Left colon (tissue), 2 donors: ENCODE results near the gene TMCO4. TPM values are rescaled to one million over a fixed set of nuclear protein-coding genes. Genes with fewer than 3 reads are reported as not detected.
"Not testable (repeated sequence)": the region's sequence is repeated elsewhere in the genome, so short reads cannot be mapped to it uniquely, and the experiment has no call there.

Source experiments
- ATAC-seq: fragments of 200-7000 bp; cut with Tn5 transposase; one replicate; pipeline ENCODE4 v1.9.1; 2020; ENCODE audit warnings: mild to moderate bottlenecking, moderate library complexity
- DNase-seq, 2 donors: peaks; one replicate each; pipeline ENCODE4 v3.0.0-alpha.2; 2020
- intact Hi-C, 2 donors: fragments of 100-400 bp; cut with DNase I in 1 of 2; cut with micrococcal nuclease in 1 of 2; formaldehyde crosslinking; loops; one replicate each; pipeline versions ENCODE4 v1.11.2 to v1.14.0; 2022; cut with DNase I, micrococcal nuclease
- total RNA-seq, 2 donors: library from RNA; stranded (reverse); fragmentation: NEBNext Ultra II Directional; extraction: Animal tissue kit (Norgen Biotek cat#: 25700); gene quantifications; one replicate each; pipeline ENCODE4 v1.2.1, GENCODE V29; 2021
- donor health status: DM: no; HTN: no; CAD: no.
- donor health status: DM: yes; HTN: yes; CAD: no.

The TMCO4 gene
- total RNA-seq, 2 donors from 2014 or later: 28.9 to 31.1 TPM

DNA sequence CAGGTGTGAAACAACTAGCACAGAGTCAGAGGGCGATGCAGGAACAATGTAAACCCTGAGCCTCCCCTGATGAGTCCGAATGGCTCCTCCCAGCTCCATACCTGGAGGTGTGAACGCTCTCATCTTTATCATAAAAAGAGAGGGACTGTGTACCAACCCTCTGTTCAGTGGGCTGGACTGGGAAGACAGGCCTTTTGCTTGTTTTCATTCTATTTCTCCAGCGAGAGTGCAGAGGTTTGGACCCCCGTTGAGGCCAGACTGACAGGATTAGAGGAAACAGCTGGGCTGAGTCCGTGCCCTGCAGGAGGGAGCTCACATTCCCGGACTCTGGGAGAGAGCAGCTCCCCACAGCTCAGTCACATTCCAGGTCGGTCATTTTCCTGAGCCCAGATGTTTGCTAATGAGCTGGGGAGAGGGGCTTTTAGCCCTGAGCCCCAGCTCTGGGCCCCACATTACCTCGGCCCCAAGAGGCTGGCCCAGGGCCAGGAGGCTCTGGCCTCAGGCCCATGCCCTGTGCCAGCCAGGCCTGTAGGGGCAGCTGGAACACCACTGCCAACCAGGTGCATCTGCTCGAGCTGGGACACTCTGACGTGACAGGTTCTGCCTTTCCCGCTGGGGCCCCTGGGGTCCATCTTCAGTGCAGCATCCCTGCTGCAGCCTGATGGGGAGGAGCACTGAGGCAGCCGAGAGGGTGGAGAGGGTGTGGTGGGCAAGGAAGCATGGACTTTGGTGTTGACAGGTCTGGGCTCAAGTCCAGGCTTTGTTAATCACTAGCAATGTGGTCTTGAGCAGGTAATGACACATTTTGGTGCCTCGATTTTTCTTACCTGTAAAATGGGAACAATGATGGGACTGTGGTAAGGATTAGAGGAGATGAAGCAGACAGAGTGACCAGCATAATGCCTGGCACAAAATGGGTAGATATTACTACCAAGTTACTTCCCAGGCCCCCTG is 159.1 kb downstream of the TMCO4 start:
- intact Hi-C loops: no loop called here
- DNase-seq (peak; percentile 72 to 90), ATAC-seq (peak; percentile 63)

DNA sequence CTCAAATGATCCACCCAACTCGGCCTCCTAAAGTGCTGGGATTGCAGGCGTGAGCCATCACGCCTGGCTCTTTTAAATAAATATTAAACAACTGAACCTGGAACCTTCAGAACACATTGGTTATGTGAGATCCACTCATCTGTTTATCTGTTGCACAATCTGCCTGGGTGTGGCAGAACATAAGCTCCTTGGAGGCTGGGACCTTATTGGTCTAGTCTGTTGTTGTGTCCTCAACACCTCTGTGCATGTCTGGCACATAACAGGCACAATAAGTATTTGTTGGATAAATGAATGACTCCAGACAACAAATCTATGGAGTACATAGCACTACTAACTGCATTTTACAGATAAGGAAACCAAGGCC is 159.7 kb downstream of the TMCO4 start:
- peak in 1 of 2 donors; percentile 66 for DNase-seq
- ATAC-seq: peak; percentile 33
- intact Hi-C loops: no loop called here

DNA sequence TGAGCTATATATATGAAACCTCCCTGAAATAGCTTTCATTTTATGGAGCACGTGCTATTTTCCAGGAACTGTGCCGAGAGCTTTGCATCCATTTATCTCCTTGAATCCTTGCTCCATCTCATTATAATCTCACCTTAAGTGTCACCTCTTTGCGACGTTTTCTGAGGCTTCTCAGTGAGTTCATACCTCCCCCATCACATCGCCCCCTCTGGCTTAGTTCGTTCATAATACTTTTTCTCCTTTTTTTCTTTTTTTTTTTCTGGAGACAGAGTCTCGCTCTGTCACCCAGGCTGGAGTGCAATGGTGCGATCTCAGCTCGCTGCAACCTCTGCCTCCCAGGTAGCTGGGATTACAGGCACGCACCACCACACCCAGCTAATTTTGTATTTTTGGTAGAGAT is 160.5 kb downstream of the TMCO4 start:
- DNase-seq, ATAC-seq, intact Hi-C loops: not testable (repeated sequence)

DNA sequence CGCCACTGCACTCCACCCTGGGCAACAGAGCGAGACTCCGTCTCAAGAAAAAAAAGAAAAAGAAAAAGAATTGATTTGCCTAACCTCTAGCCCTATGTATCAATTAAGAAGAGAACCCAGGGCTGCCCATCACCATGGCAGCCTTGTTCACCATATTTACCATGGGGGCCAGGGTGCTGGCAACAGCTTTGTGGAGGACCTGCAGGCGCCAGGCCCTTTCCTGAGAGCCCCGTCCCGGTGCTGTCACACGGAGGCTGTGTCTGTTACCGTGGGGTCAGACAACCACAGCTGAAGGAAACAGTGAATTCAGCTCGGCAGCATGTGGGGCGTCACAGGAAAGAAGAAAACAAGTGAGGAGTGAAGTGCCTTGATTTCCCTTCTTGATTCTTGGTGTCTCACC is 162.1 kb downstream of the TMCO4 start:
- ATAC-seq (no peak), DNase-seq (no peak)
- intact Hi-C loops: no loop called here

DNA sequence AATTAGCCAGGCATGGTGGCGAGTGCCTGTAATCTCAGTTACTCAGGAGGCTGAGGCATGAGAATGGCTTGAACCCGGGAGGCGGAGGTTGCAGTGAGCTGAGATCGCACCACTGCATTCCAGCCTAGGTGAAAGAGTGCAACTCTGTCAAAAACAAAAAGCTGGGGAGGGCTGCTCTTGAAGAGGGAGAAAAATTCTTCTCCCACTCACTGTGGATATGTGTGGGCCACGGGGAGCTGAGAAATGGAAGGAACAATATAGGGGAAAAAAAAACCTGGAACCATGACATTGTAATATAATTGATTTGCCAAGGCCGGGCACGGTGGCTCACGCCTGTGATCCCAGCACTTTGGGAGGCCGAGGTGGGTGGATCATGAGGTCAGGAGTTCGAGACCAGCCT is 163.0 kb downstream of the TMCO4 start:
- ATAC-seq, intact Hi-C loops, DNase-seq: not testable (repeated sequence)

DNA sequence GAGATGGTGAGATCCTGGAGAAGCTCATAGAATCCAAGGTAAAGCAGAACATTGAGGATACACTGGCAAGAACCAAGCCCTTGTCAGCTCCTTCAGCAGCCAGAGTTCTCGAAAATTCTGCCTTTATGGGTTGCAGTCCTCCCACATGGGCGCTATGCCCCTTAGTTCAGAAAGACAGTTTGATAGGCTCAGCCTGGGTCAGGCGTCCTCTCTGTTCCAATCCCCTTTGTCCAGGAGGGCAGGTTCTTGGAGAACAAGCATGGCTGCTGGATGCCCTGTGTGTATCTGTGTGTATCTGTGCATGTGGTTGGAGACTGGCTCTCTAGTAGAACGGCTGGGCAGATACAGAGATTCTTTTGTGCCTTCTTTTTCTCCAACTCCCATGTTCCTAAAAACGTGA is 163.7 kb downstream of the TMCO4 start:
- DNase-seq (no peak), ATAC-seq (no peak)
- intact Hi-C loops: no loop called here

DNA sequence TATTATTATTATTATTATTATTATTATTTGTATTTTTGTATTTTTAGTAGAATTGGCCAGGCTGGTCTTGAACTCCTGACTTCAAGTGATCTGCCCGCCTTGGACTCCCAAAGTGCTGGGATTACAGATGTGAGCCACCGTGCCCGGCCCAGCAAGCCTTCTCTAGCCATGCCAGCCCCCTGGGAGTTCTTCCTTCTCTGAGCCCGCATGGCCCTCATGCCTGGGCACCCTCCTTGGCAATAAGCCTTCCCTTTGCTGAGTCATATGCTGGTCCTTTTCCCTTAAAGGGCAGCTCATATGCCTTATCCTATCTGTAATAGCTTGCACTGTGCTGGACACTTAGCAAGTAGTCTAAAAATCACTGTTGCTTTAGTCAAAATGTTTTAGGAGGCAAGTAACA is 164.1 kb downstream of the TMCO4 start:
- intact Hi-C loops: no loop called here
- ATAC-seq: no peak

DNA sequence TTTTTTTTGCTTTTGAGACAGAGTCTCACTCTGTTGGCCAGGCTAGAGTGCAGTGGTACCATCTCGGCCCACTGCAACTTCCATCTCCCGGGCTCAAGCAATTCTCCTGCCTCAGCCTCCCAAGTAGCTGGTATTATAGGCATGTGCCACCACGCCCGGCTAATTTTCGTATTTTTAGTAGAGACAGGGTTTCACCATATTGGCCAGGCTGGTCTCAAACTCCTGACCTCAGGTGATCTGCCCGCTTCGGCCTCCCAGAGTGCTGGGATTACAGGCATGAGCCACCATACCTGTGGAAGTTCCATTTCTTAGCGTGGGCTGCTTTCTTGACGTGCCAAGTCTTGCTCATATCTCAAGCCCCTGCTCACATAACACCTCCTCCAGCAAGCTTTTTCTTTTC is 164.7 kb downstream of the TMCO4 start:
- intact Hi-C loops, DNase-seq, ATAC-seq: not testable (repeated sequence)

More for the DNA sequence above, 164.1 kb downstream of the TMCO4 start:
- no peak for DNase-seq

DNA sequence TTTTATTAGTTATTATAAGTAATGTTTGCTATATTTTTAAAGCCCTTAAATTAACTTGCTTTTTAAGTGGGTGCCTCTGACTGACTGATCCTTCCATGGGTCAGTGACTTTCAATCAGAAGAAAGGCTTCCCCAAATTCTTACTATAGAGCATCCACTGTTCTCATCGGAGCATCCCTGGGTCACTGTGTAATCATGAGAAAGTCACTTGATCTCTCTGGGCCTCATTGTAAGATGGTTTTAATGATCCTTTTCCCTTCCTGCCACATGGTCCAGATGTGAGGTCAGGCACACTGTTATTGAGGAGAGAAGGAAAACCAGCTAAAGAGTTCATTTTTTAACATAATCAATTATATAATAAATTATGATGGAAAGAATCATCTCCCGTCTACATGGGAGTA is 166.6 kb downstream of the TMCO4 start:
- no peak for ATAC-seq
- intact Hi-C loops: no loop called here

More for the DNA sequence above, 166.6 kb downstream of the TMCO4 start:
- no peak for DNase-seq

Other genes starting within 250 kb of the TMCO4 start
- 100 to 1,000 TPM; 373 to 391 TPM for gene NBL1, start 155.6 kb downstream of the TMCO4 start, total RNA-seq
- gene HTR6, start 135.0 kb downstream of the TMCO4 start, total RNA-seq: not detected
- 10 to 100 TPM; 50.3 to 53.7 TPM for gene RNF186, start 15.4 kb upstream of the TMCO4 start, total RNA-seq
- gene OTUD3, start 82.5 kb upstream of the TMCO4 start, total RNA-seq: 10 to 100 TPM in 1 of 2 donors, 1 to 10 TPM in 1; 9.6 to 11.1 TPM
- gene PLA2G2E, start 123.7 kb upstream of the TMCO4 start, total RNA-seq: not detected
- gene PLA2G2A, start 179.7 kb upstream of the TMCO4 start, total RNA-seq: 100 to 1,000 TPM in 1 of 2 donors, 10 to 100 TPM in 1; 83.9 to 795 TPM